ENCODE data around the gene ZDHHC12. TPM values are rescaled to one million over a fixed set of nuclear protein-coding genes. Genes with fewer than 3 reads are reported as not detected.

Gene ZDHHC12
- total and polyA plus RNA-seq, 11 donors, result 5.1 to 29.8 (median 10.9) TPM

DNA sequence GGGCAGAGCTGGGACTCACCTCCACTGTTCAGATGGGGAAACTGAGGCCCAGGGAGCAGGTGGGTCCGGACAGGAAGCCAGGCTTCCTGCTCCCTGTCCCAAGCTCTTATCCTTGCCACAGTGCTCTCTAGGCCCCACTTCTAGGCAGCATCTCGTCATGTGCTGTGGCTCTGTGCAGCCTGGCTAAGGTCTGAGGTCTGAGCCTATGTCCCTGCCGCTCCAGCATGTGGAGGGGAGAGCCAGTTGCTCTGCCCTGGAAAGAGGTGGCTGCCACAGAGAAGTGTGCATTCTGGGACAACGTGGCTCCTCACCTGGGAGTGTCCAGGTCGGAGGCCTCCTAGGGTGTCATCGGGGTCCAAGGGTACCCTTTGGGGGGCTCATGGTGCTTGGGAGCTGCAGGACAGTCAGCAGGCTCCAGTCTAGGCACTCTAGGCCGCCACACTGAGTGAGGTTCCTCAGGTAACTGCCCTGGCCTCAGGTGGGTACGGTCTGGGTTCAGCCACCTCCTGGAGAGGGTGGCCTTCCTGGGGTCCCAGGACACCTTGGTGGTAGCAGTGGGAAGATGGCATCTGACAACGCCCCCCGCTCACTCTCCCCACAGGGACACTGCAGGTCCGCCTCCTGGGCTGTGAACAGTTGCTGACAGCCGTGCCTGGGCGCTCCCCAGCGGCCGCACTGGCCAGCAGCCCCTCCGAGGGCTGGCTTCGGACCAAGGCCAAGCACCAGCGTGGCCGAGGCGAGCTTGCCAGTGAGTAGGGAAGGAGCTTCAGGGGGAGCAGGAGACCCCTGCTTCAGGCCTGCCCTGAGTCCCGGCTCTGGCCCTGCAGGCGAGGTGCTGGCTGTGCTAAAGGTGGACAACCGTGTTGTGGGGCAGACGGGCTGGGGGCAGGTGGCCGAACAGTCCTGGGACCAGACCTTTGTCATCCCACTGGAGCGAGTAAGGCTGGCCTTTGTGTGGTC is 11.2 kb downstream of the ZDHHC12 start:
- H3K4me3 ChIP-seq, result no peak overlapping the region
- H3K36me3 ChIP-seq, result peaks cover 0 to 35% (median 2%) of the 10 kb centered on the region in 9 donors
- TF ChIP-seq POLR2A (IDR thresholded peaks at IDR 0.05), result no peak
- TF ChIP-seq, protein P1, sequence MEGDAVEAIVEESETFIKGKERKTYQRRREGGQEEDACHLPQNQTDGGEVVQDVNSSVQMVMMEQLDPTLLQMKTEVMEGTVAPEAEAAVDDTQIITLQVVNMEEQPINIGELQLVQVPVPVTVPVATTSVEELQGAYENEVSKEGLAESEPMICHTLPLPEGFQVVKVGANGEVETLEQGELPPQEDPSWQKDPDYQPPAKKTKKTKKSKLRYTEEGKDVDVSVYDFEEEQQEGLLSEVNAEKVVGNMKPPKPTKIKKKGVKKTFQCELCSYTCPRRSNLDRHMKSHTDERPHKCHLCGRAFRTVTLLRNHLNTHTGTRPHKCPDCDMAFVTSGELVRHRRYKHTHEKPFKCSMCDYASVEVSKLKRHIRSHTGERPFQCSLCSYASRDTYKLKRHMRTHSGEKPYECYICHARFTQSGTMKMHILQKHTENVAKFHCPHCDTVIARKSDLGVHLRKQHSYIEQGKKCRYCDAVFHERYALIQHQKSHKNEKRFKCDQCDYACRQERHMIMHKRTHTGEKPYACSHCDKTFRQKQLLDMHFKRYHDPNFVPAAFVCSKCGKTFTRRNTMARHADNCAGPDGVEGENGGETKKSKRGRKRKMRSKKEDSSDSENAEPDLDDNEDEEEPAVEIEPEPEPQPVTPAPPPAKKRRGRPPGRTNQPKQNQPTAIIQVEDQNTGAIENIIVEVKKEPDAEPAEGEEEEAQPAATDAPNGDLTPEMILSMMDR (IDR thresholded peaks at IDR 0.05), result no peak
- WGBS, 4 donors, result 95 to 97% (median 95%) methylated on average over 20 to 26 of the region's 26 CpGs
- intact Hi-C loops (cut with DNase I), result no loop called here
- no peak overlapping the region for H3K27ac ChIP-seq
- H3K4me1 ChIP-seq, result no peaks in the 10 kb centered on the region
- no peaks in the 10 kb centered on the region for H3K27me3 ChIP-seq
- DNase-seq, result peak in 2 of 5 donors; percentile 19 to 48
- peak in 1 of 4 donors; percentile 14 for ATAC-seq
- H3K9me3 ChIP-seq, result no peaks in the 10 kb centered on the region

DNA sequence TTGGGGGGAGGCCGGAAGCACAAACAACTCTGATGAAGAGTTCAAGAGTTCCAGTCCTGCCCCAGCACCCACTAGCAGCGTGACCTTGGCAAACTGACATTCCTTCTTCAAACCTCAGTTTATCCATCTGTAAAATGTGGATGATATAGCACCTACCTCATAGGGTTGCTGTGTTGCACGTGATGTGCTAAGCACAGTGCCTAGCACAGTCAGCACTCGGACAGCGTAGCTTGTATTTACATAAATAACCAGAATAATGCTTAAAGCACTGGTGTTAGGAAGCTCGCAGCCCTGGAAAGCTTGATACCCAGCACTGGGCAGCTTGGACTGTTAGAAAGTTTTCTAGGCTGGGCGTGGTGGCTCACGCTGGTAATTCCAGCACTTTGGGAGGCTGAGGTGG is 16.5 kb downstream of the ZDHHC12 start:
- DNase-seq, result peak in 2 of 5 donors; percentile 1 to 15

DNA sequence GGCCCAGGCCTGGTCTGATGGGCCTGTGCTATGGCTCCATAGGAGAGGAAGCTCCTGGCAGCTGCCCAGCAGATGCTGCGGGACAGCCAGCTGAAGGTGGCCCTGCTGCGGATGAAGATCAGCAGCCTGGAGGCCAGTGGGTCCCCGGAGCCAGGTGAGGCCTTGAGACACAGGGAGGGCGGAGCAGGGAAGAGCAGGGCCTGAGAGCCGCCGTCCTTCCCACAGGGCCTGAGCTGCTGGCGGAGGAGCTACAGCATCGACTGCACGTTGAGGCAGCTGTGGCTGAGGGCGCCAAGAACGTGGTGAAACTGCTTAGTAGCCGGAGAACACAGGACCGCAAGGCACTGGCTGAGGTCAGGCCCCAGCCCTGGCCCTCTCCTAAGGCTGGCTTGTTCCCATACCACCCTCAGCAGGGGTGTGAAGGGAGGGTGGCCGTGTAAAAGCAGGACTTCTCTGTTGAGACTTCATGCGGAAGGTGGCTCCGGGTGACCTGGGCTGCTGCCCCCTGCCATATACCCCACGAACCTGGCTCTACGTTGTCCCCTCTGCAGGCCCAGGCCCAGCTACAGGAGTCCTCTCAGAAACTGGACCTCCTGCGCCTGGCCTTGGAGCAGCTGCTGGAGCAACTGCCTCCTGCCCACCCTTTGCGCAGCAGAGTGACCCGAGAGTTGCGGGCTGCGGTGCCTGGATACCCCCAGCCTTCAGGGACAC is 17.1 kb downstream of the ZDHHC12 start:
- H3K36me3 ChIP-seq, result peaks cover 0 to 7% (median 0%) of the 10 kb centered on the region in 9 donors
- peaks cover 0 to 18% (median 4%) of the 10 kb centered on the region in 12 donors for H3K4me1 ChIP-seq
- no peak overlapping the region for H3K27ac ChIP-seq
- no peak for ATAC-seq
- intact Hi-C loops (cut with DNase I), result no loop called here
- peak in 3 of 5 donors; percentile 21 to 57 (median 22) for DNase-seq
- TF ChIP-seq, protein P1 (IDR thresholded peaks at IDR 0.05), result no peak
- TF ChIP-seq POLR2A (IDR thresholded peaks at IDR 0.05), result no peak
- no peaks in the 10 kb centered on the region for H3K27me3 ChIP-seq
- no peak overlapping the region for H3K4me3 ChIP-seq
- no peaks in the 10 kb centered on the region for H3K9me3 ChIP-seq
- WGBS, 4 donors, result 79 to 86% (median 85%) methylated on average over 18 to 23 of the region's 23 CpGs

More for the DNA sequence above, 16.5 kb downstream of the ZDHHC12 start:
- no peak for TF ChIP-seq POLR2A (IDR thresholded peaks at IDR 0.05)
- TF ChIP-seq, protein P1 (IDR thresholded peaks at IDR 0.05), result no peak
- H3K27ac ChIP-seq, result no peak overlapping the region
- 92 to 98% (median 96%) methylated on average over 8 of the region's 8 CpGs for WGBS, 4 donors
- H3K36me3 ChIP-seq, result peaks cover 0 to 12% (median 0%) of the 10 kb centered on the region in 9 donors
- no peak for ATAC-seq
- peaks cover 0 to 14% (median 0%) of the 10 kb centered on the region in 12 donors for H3K4me1 ChIP-seq
- H3K4me3 ChIP-seq, result no peak overlapping the region
- H3K9me3 ChIP-seq, result no peaks in the 10 kb centered on the region
- intact Hi-C loops (cut with DNase I), result no loop called here
- no peaks in the 10 kb centered on the region for H3K27me3 ChIP-seq

- Histone ChIP-seq H3K36me3 (peaks cover 0 to 7% (median 0%) of the 10 kb centered on the region in 9 donors), H3K4me3 (no peak overlapping the region), H3K27ac (no peak overlapping the region), H3K4me1 (peaks cover 0 to 26% (median 6%) of the 10 kb centered on the region in 12 donors), H3K9me3 (no peaks in the 10 kb centered on the region), H3K27me3 (no peaks in the 10 kb centered on the region)
- intact Hi-C loops (cut with DNase I), result no loop called here
- 96 to 100% (median 100%) methylated on average over 1 of the region's 1 CpG; no CpG with 5 or more reads in 1 of the 4 donors for WGBS, 4 donors
- DNase-seq (peak in 3 of 5 donors; percentile 2 to 10 (median 7)), ATAC-seq (no peak)
- TF ChIP-seq POLR2A (IDR thresholded peaks at IDR 0.05), result no peak
- TF ChIP-seq, protein P1 (IDR thresholded peaks at IDR 0.05), result no peak
These were observed 17.9 kb downstream of the ZDHHC12 start for GRCh38 chr9:128706045-128706444.

All from heart left ventricle (tissue), 16 donors.